CD4-positive, alpha-beta T cell treated with Interleukin-4 for 1 hour (primary cell): ENCODE measurements around the gene CAMTA1.

Source experiments
- DNase-seq, 2 donors: peaks; one replicate each; pipeline ENCODE4 v3.0.0-alpha.2; 2020 to 2022

The CAMTA1 gene

DNA sequence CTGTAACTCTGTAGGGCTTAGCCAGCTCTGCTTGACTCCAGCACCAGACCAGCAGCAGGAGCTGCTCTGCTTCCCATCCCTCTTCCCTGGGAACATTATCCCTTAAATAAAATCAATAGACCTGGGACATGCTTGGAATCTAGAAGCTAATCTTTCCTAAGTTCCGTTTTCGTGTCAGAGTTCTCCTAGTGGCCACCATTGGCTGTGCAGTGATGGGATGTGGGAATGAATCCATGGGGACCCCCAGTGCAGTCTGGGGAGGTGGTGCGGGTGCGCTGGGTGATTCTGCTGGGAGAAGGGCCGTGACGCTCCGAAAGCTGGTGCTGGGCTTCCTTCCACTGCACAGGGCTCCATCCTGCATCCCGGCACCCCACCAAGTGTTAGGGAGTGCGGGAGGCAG is 202.7 kb downstream of the CAMTA1 start:
- no peak for DNase-seq

DNA sequence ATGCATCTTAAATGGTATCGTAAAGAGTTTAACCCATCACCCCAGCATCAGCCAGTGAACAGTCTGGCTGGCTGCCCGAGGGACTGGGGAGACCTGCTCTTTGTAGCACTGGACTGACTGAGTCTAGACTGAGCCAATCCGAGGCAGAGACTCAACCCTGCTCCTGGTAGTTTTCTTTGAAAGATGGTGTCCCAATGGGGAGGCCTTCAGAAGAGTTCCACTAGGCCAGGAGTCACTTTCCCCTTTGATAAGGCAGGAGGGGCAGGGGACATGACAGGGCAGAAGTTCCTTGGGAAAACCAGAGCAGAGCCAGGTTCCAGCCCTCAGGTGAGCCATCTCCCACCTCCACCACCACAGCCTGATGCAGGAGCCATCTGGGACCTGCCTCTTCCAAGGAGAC is 203.5 kb downstream of the CAMTA1 start:
- DNase-seq, result no peak

GRCh38 chr1:6989212-6990159 is 204.2 kb downstream of the CAMTA1 start:
- no peak for DNase-seq

DNA sequence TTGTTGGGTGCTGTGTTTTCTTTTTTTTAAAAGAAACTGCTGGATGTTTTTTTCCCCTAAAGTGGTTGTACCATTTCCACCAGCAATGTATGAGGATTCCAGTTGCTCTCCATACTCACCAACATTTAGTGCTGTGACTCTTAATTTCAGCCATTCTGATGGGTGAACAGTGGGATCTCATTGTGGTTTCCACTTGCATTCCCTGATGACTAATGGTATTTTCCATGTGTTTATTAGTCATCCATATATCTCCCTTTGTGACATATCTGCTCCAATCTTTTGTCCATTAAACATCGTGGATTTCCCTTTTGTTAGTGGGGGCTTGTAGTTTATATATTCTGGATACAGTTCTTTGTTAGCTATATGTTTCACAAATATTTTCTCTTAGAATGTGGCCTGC is 206.0 kb downstream of the CAMTA1 start:
- no peak for DNase-seq

- DNase-seq, result no peak
Observed at GRCh38 chr1:6995789-6996188, 210.5 kb downstream of the CAMTA1 start.

- DNase-seq, result no peak
Observed at GRCh38 chr1:6996371-6996770, 211.1 kb downstream of the CAMTA1 start.

- DNase-seq, result no peak
Observed at GRCh38 chr1:6996866-6997265, 211.6 kb downstream of the CAMTA1 start.

DNA sequence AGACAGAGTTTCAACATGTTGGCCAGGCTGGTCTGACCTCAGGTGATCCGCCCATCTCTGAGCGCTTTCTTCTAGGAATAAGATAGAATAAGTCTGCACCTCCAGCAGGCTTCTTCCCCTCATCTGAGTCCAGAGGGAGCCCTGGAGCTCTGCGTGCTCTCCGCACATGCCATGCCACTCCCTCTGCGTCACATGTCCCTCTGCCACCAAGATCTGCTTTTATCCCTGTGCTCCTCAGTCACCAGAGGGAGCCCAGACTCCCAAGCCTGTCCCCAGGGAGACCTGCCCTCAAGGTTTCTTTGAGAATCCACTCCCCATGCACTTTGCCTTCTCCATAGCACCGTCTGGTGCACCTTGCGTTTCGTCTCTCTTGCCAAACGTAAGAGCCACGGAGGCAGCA is 213.0 kb downstream of the CAMTA1 start:
- no peak for DNase-seq

DNA sequence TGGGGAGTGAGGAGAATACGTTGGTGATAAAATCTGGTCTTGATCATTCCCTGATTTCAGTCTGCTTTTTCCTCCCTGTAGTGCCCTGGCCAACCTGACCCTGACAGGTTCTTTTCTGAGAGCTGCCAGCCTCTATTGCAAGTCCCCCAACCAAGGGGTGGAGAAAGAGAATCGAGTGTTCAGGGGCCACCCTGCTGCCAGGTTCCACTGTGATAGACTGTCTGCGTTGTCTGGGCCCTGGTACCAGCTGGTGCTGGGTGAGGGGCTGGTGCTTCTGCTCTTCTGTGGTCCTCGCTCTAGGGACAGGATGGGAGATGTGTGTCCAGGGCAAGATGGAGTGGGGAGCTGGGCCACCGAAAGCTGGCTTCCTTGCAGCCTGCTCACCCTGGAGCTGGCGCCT is 214.6 kb downstream of the CAMTA1 start:
- DNase-seq, result no peak

DNA sequence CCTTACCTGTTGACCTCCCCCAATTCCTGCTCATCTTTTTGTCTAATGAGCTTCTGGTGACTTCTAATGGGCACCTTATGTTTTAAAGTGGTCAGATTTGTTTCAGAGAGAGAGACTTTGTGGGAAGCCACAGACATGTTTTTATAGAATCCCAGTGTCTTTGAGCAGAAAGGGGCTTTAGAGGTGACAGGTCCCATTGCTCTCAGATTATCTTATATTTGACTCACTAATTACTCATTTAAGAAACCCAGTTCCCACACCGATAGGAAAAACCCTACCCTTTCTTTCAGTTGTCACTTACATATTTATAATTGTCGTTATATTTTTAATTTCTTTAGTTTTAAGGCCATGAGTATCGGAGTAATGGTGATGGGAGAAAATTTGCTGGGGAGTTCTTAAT is 215.5 kb downstream of the CAMTA1 start:
- no peak for DNase-seq

DNA sequence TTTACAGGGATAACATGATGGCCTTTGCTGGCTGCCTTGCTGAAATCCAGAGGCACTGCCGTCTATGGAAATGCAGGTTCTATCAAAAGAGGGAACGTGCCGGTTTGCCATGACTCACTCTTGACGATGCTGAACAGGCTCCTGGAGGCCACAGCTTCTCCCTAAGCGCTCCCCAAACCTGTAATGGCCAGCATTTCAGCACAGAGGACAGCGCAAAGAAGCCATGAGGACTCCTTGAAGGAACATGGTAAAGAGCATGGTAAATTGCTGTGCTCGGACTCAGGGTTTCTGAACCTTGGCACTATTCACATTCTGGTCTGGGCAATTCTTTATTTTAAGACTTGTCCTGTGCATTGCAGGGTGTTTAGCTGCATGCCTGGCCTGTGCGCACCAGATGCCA is 217.5 kb downstream of the CAMTA1 start:
- no peak for DNase-seq

DNA sequence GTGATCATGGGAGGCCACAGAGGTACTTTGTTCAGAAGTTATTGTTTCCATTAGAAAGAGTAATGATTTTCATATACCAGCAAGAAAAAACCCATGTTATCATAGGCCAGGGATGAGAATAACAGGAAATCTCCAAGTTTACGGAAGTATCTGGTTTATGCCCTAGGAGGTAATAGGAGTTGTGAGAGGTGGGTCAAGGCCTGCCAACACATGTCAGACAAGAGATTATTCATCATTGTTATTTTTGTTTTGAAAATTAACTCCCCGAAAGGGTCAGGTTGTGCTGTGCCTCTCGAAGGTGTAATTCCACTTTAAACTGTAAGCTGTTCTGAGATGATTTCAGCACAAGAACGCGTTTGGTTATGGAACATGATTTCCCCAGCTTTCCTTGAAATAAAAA is 218.4 kb downstream of the CAMTA1 start:
- no peak for DNase-seq

- DNase-seq, result no peak
Observed at GRCh38 chr1:7004181-7004580, 218.9 kb downstream of the CAMTA1 start.

DNA sequence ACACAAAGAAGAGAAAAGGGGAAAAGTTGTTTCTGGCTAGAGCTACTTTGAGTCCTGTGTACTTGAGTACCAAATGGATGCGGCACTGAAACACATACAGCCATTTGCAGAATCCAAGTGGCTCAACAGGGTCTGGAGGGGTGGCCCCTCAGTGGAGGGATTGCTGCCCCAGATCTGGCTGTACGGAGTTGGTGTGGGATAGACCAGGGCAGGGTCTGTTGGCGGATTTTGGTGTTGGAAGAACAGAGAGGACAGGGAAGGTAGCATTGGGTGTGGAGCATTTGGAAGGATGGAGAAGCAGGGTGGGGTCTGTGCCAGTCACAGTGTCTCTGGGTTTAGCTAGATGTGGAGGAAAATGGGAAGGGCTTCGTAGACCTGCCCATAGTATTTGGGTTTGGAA is 220.5 kb downstream of the CAMTA1 start:
- DNase-seq, result no peak

GRCh38 chr1:7006996-7007871 is 222.0 kb downstream of the CAMTA1 start:
- no peak for DNase-seq

DNA sequence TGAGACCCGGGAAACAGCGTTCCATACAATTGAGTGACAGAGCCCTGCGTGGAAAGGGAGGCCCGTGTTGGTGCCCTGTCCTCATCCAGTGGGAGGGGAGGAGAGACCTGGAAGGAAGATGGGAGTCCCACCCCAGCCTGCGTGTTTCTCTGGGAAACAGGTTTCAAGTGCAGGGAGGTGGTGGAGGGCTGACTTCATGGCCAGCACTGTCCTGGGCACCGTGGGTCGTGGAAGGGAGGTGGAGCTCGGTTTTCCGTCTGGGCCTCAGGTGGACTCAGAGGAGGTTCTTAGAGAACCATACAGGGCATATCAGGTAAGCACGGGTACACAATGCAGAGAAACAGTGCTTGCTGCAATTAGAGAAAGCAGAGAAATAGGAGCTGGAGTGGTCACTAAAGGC is 222.6 kb downstream of the CAMTA1 start:
- DNase-seq, result no peak

- no peak for DNase-seq
Observed at GRCh38 chr1:7008331-7008730, 223.1 kb downstream of the CAMTA1 start.

GRCh38 chr1:7008975-7009740 is 223.9 kb downstream of the CAMTA1 start:
- no peak for DNase-seq

DNA sequence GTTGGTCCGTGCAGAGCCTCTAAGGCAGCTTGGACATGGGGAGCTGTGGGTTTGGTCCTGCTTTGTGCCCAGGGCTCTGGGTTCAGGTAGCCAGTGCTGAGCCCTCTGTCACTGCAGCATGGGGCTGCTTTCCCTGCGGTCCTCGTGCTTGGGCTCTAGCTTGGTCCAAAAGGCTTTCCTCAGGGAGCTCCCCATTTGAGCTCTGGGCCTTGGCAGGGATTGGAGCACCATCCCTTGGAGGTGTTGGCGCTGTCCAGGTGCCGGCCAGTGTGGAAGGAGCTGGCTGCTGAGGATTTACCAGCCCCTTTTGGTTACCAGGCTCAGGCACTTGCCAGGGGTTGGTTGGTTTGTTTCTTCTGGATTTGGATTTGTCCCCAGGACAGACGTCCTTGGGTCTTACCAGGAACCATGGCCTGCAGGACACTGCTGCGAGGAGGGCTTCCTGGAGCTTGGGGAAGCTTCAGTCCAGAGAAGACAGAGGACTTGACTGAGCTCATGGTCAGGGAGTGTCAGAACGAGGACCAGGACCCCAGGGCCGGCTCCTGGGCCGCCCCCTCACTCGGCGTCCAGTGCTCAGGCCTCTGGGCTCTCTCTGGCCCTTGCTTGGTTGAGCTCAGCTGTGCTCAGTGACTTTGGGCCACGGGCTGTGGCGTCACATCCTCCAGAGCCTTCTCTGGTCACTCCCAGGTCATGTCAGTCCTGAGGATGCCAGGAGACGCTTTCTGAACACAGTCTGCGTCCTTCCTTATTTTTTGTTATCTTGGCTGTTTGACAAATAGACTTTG is 224.7 kb downstream of the CAMTA1 start:
- no peak for DNase-seq

DNA sequence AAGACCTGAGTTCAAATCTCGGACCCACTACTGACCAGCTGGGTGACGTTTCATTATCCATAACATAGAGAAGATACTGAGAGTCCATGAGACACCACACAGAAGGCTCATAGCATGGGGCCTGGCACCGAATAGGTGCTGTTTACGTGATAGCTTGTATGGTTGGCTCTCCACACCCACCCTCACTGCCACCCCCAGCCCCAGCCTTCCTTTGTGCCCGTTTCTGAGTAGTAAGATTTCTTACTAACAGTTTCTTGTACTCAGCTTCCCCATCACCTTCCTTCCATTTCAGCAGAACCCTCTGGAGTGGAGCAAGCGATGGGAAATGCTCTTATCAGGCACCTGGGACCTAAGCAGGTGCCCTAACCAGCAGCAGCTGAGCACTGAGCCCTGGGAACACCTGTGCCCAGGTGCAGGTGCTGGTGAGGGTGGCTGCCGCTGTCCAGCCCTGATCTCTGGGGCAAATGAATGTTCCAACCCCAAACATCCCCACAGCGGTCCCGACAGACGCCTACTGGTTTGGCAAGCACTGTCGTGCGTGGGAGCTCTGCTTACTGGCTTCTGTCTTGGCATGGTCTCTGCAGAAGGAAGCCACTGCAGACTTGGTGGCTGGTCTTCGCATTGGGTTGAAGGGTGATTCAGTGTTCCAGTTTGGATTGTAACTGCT is 225.4 kb downstream of the CAMTA1 start:
- no peak for DNase-seq

GRCh38 chr1:7011826-7012225 is 226.6 kb downstream of the CAMTA1 start:
- no peak for DNase-seq

DNA sequence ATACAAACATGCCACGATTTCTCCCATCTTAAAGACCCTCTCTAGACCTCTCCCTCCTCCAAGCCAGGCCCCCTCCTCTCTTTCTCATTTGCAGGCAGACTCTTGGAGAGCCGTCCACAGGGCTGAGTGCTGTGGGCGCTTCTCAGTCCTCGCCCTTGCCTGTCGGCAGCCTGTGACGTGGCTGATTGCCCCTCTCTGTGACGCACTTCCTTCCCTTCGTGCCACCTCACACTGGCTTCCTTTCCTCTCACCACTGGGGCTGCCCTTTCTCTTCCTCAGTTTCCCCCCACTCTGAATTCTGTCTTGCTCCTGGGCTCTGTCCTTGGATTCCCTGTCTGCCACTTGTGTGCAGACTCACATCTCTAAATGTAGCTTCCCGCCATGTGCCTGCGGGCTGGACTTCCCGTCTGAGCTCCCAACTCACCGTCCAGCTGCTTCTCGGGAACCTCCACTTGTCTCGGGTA is 227.2 kb downstream of the CAMTA1 start:
- no peak for DNase-seq
